VCaP (cell line): ENCODE measurements around the gene SFSWAP.
"Not testable (repeated sequence)": the region's sequence is repeated elsewhere in the genome, so short reads cannot be mapped to it uniquely, and the experiment has no call there.

Source experiments
- H3K27ac ChIP-seq: fragments of 450-650 bp; 2 replicates; pipeline ENCODE4 v1.5.1; 2017
- CTCF ChIP-seq: fragments of 450-650 bp; conservative IDR thresholded peaks from 2 replicates; pipeline ENCODE4 v1.5.1; 2017; ENCODE audit warnings: mild to moderate bottlenecking, moderate library complexity

Gene SFSWAP

GRCh38 chr12:131710464-131711457 lies at the start of gene SFSWAP:
SFSWAP (plus strand) TSS chr12:131711090; CDS start chr12:131711230, 140 bp downstream.
- no peak for TF ChIP-seq CTCF

GRCh38 chr12:131661170-131661985 lies 49.5 kb upstream of the SFSWAP start:
- H3K27ac ChIP-seq = not testable (repeated sequence)

More at GRCh38 chr12:131710464-131711457, at the start of gene SFSWAP:
- H3K27ac ChIP-seq = peak within 1 kb of the TSS; percentile 99

GRCh38 chr12:131661986-131662288 lies 49.0 kb upstream of the SFSWAP start:
- H3K27ac ChIP-seq = not testable (repeated sequence)

- not testable (repeated sequence) for H3K27ac ChIP-seq
These were observed 48.5 kb upstream of the SFSWAP start for GRCh38 chr12:131662346-131662745.

- H3K27ac ChIP-seq = not testable (repeated sequence)
These were observed 45.2 kb upstream of the SFSWAP start for GRCh38 chr12:131665666-131666065.

GRCh38 chr12:131666486-131666885 lies 44.4 kb upstream of the SFSWAP start:
- not testable (repeated sequence) for H3K27ac ChIP-seq

GRCh38 chr12:131666978-131667601 lies 43.8 kb upstream of the SFSWAP start:
- H3K27ac ChIP-seq = not testable (repeated sequence)

GRCh38 chr12:131671276-131671675 lies 39.6 kb upstream of the SFSWAP start:
- H3K27ac ChIP-seq = no peak overlapping the region
- TF ChIP-seq CTCF = no peak

GRCh38 chr12:131671871-131672270 lies 39.0 kb upstream of the SFSWAP start:
- no peak for TF ChIP-seq CTCF
- H3K27ac ChIP-seq = no peak overlapping the region

- H3K27ac ChIP-seq = no peak overlapping the region
- no peak for TF ChIP-seq CTCF
These were observed 38.5 kb upstream of the SFSWAP start for GRCh38 chr12:131672311-131672940.
